GM21619 (cell line): ENCODE measurements around the gene F7.
"Not testable (repeated sequence)": the region's sequence is repeated elsewhere in the genome, so short reads cannot be mapped to it uniquely, and the experiment has no call there.

Experiments
- ATAC-seq: cut with Tn5 transposase; IDR thresholded peaks from one replicate; pipeline ENCODE4 v1.9.1; 2021; ENCODE audit not compliant: unreplicated experiment

The F7 gene

GRCh38 chr13:113070855-113071254 lies 34.7 kb upstream of the F7 start:
- ATAC-seq: no peak

GRCh38 chr13:113072376-113072775 lies 33.2 kb upstream of the F7 start:
- no peak for ATAC-seq

- no peak for ATAC-seq
These were observed 31.6 kb upstream of the F7 start for GRCh38 chr13:113073942-113074341.

- no peak for ATAC-seq
These were observed 31.2 kb upstream of the F7 start for GRCh38 chr13:113074401-113074800.

- no peak for ATAC-seq
These were observed 30.7 kb upstream of the F7 start for GRCh38 chr13:113074876-113075275.

GRCh38 chr13:113075711-113076110 lies 29.9 kb upstream of the F7 start:
- no peak for ATAC-seq

GRCh38 chr13:113076681-113077401 lies 28.8 kb upstream of the F7 start:
- no peak for ATAC-seq

GRCh38 chr13:113077566-113077952 lies 28.0 kb upstream of the F7 start:
- ATAC-seq: no peak

- no peak for ATAC-seq
These were observed 27.4 kb upstream of the F7 start for GRCh38 chr13:113077953-113078901.

GRCh38 chr13:113078902-113079780 lies 26.4 kb upstream of the F7 start:
- no peak for ATAC-seq

GRCh38 chr13:113079781-113080080 lies 25.9 kb upstream of the F7 start:
- ATAC-seq: not testable (repeated sequence)

GRCh38 chr13:113080361-113080831 lies 25.2 kb upstream of the F7 start:
- ATAC-seq: no peak

- ATAC-seq: no peak
These were observed 24.6 kb upstream of the F7 start for GRCh38 chr13:113080901-113081521.

- no peak for ATAC-seq
These were observed 23.2 kb upstream of the F7 start for GRCh38 chr13:113082198-113083021.

GRCh38 chr13:113083022-113083373 lies 22.6 kb upstream of the F7 start:
- ATAC-seq: no peak

- no peak for ATAC-seq
These were observed 22.1 kb upstream of the F7 start for GRCh38 chr13:113083402-113084061.

GRCh38 chr13:113084094-113084942 lies 21.3 kb upstream of the F7 start:
- ATAC-seq: no peak

GRCh38 chr13:113084943-113085540 lies 20.5 kb upstream of the F7 start:
- no peak for ATAC-seq
